ENCODE data around the gene SMG6.

Gene SMG6

DNA sequence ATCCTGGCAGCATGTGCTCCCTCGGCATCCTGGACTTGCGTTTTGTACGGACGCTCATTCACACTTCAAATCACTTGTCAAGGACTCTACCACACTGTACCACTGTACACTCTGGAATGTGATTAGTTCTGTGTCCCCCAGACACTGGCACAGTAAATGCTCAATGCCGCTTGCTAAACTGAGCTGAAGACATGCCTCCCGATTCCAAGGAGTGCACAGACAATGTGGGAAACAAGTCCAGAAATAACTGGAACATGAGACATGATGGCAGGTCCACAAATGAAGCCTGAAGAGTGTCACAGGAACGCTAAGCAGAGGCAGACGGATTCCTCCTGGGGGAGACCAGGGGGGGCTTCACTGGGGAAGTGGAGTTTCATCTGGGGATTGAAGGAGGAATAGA is 226.5 kb downstream of the SMG6 start:
- H3K9me3 Mint-ChIP-seq: no peaks in the 10 kb centered on the region
- no peaks in the 10 kb centered on the region for H3K4me1 Mint-ChIP-seq
- ATAC-seq (ENCODE audit: low read depth) (no peak), DNase-seq (ENCODE audit: low spot score in 2 of 2) (no peak)
- H3K36me3 Mint-ChIP-seq: peaks cover 31% of the 10 kb centered on the region
- H3K27ac Mint-ChIP-seq: no peak overlapping the region
- no peak overlapping the region for H3K4me3 Mint-ChIP-seq
- H3K27me3 Mint-ChIP-seq: no peaks in the 10 kb centered on the region

GRCh38 chr17:2076087-2076984 is 227.2 kb downstream of the SMG6 start:
- H3K27ac Mint-ChIP-seq: no peak overlapping the region

DNA sequence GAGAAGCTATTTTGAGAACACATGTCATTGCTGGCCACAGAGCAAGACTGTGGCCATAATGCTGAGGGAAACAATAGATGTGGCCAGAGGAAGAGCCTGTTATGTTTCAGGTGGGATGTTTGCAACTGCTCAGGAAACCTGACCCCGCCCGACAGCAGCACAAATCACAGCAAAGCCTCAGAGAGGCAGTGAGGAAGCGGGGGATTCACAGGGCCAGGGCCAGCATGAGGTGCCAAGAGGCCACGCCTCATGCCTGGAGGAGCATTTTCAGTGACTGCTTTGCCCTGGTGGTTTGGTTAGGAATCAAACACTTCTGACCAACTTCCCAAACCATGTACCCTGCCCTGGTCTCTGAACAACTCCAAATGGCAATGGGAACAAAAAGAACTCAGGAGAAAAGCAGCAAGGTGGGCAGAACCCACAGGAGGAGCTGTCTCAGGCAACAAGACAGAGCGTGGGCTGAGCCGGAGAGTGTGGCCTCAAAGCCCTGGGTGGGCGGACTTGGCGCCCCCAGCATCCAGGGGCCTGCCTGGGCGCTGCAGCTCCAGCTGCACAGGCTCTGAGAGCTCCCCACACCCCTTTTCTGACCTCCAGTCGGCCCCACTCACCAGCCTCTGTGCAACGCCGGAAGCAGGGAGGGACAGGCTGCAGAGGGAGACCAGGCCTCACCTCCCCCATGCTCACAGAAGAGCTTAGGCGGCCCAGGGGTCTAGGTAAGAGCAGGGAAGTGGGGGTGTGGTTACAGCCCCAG is 228.1 kb downstream of the SMG6 start:
- Mint-ChIP-seq H3K9me3 (no peaks in the 10 kb centered on the region), H3K4me1 (peaks cover 9% of the 10 kb centered on the region), H3K4me3 (no peak overlapping the region), H3K27me3 (no peaks in the 10 kb centered on the region), H3K27ac (no peak overlapping the region), H3K36me3 (peaks cover 25% of the 10 kb centered on the region)
- ATAC-seq (ENCODE audit: low read depth) (no peak), DNase-seq (ENCODE audit: low spot score in 2 of 2) (no peak)

More at GRCh38 chr17:2076087-2076984, 227.2 kb downstream of the SMG6 start:
- ATAC-seq (ENCODE audit: low read depth): no peak
- H3K36me3 Mint-ChIP-seq: peaks cover 29% of the 10 kb centered on the region
- no peaks in the 10 kb centered on the region for H3K9me3 Mint-ChIP-seq
- peaks cover under 1% of the 10 kb centered on the region for H3K4me1 Mint-ChIP-seq
- no peaks in the 10 kb centered on the region for H3K27me3 Mint-ChIP-seq
- no peak overlapping the region for H3K4me3 Mint-ChIP-seq
- DNase-seq (ENCODE audit: low spot score in 2 of 2): no peak

GRCh38 chr17:2074919-2075318 is 228.7 kb downstream of the SMG6 start:
- H3K27ac Mint-ChIP-seq: no peak overlapping the region
- peaks cover 13% of the 10 kb centered on the region for H3K4me1 Mint-ChIP-seq
- no peaks in the 10 kb centered on the region for H3K9me3 Mint-ChIP-seq
- H3K36me3 Mint-ChIP-seq: peaks cover 25% of the 10 kb centered on the region
- no peaks in the 10 kb centered on the region for H3K27me3 Mint-ChIP-seq
- DNase-seq (ENCODE audit: low spot score in 2 of 2) (no peak), ATAC-seq (ENCODE audit: low read depth) (no peak)
- no peak overlapping the region for H3K4me3 Mint-ChIP-seq

DNA sequence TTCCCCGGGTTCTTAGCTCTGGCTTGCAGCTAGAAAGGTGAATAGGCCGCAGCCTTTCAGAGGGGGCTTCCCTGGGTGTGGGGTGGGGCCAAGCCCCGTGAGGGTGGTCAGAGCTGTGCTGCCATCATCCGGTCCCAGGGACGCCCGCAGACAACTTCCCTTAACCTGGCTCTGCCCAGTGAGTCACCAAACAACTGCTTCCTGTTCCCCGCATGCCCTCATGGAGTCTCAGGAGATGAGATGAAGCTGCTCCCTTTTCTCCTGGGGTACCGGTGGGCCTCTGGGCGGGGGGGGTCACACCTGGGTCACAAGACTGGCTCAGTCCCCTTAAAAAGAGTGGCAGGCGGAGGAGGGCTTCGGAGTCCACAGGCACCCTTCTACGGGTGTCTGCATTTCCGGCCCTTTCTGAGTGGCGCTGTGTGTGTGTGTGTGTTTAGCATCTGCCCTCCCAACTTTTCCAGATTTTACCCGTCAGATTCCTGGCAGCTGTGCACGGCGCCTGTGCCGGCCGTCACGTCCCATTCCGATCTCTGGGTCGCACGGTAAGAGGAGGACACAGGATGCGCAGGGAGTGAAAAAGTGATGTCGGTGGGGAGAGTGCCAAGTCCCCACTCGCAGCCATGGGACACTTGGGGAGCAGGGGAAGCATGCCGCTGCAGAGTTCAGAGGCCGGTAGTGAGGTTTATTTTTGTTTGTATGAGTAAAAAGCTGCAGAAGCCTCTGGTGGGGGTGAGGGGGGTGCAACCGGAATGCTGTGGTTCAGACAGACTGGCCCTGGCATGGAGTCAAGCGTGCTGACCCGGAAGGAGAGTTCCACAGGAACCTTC is 231.9 kb downstream of the SMG6 start:
- no peak for ATAC-seq (ENCODE audit: low read depth)
- Mint-ChIP-seq H3K36me3 (peaks cover 17% of the 10 kb centered on the region), H3K4me1 (peaks cover 18% of the 10 kb centered on the region), H3K4me3 (no peak overlapping the region), H3K27me3 (no peaks in the 10 kb centered on the region), H3K27ac (no peak overlapping the region), H3K9me3 (no peaks in the 10 kb centered on the region)
- DNase-seq (ENCODE audit: low spot score in 2 of 2): no peak

DNA sequence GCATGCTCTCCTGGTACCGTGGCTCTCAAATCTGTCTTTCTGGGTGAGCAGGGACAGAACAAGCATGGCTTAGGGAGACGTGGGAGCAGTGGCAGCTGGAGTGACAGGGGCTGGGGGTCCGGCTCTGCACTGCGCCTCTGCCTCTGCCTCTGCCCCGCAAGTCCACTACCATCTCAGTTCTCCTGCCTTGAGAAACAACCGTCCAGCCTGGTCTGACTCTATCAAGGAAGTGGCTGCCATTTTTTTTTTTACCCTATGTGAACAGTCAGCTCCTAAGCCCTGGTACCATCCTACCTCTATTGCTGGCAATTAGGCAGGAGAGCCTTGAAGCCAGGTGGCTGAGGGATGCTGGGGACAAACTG is 232.6 kb downstream of the SMG6 start:
- DNase-seq (ENCODE audit: low spot score in 2 of 2) (no peak), ATAC-seq (ENCODE audit: low read depth) (no peak)
- Mint-ChIP-seq H3K4me3 (no peak overlapping the region), H3K4me1 (peaks cover 20% of the 10 kb centered on the region), H3K36me3 (peaks cover 17% of the 10 kb centered on the region), H3K9me3 (no peaks in the 10 kb centered on the region), H3K27me3 (no peaks in the 10 kb centered on the region), H3K27ac (no peak overlapping the region)

- peaks cover 17% of the 10 kb centered on the region for H3K36me3 Mint-ChIP-seq
- peak; percentile 73 for ATAC-seq (ENCODE audit: low read depth)
- no peak overlapping the region for H3K4me3 Mint-ChIP-seq
- H3K4me1 Mint-ChIP-seq: peaks cover 22% of the 10 kb centered on the region
- H3K9me3 Mint-ChIP-seq: no peaks in the 10 kb centered on the region
- H3K27ac Mint-ChIP-seq: peak overlapping the region; percentile 17
- no peaks in the 10 kb centered on the region for H3K27me3 Mint-ChIP-seq
- no peak for DNase-seq (ENCODE audit: low spot score in 2 of 2)
These were observed 233.2 kb downstream of the SMG6 start for GRCh38 chr17:2070241-2071023.

GRCh38 chr17:2068519-2069051 is 235.0 kb downstream of the SMG6 start:
- H3K4me1 Mint-ChIP-seq: peaks cover 35% of the 10 kb centered on the region
- H3K27ac Mint-ChIP-seq: no peak overlapping the region
- ATAC-seq (ENCODE audit: low read depth) (no peak), DNase-seq (ENCODE audit: low spot score in 2 of 2) (no peak)
- no peaks in the 10 kb centered on the region for H3K9me3 Mint-ChIP-seq
- H3K27me3 Mint-ChIP-seq: no peaks in the 10 kb centered on the region
- no peak overlapping the region for H3K4me3 Mint-ChIP-seq
- H3K36me3 Mint-ChIP-seq: peaks cover 19% of the 10 kb centered on the region

DNA sequence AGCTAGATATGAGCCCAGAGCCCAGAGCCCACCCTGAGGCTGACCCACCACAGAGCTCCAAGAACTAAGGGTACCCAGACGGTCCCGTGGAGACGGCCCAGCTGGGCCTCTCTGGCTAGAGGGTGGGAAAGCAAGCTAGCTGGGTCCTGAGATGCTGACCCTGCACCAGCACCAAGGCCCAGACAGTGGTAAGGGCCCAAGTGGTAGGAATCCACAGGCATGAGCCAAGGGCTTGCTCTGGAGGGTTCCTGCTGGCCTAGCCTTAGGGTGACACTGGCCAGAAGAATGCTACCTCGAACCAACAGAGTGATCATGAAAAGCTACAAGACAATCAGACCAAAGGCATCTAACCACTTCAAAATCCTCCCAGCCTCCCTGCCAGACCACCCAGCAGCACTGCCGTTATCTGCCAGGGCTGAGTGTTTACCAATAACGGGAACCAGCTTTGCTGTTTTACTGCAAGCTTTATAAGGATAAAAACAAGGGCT is 235.5 kb downstream of the SMG6 start:
- DNase-seq (ENCODE audit: low spot score in 2 of 2) (no peak), ATAC-seq (ENCODE audit: low read depth) (no peak)
- no peak overlapping the region for H3K27ac Mint-ChIP-seq
- H3K4me1 Mint-ChIP-seq: peaks cover 39% of the 10 kb centered on the region
- no peaks in the 10 kb centered on the region for H3K27me3 Mint-ChIP-seq
- H3K36me3 Mint-ChIP-seq: peaks cover 19% of the 10 kb centered on the region
- no peak overlapping the region for H3K4me3 Mint-ChIP-seq
- no peaks in the 10 kb centered on the region for H3K9me3 Mint-ChIP-seq

DNA sequence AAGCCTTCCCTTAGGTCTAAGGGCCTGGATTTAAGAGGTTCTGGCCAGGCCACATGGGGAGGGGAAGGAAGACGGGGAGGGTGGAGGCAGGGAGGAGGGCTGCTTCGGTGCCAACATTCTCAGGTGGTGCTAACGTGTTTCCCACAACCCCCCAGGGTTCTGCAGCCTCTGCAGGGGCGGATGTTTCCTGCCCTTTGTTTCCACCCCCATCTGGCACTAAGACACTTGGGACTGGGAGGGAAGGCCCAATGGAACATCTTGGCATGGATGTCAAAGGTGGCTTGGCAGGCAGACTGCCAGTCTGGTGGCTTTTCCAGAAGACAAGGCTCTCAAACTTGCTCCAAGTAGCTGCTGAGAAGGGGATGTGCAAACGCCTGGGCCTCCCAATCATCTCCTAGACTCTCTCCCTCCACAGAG is 236.0 kb downstream of the SMG6 start:
- Mint-ChIP-seq H3K27me3 (no peaks in the 10 kb centered on the region), H3K4me3 (no peak overlapping the region), H3K4me1 (peaks cover 39% of the 10 kb centered on the region), H3K36me3 (peaks cover 19% of the 10 kb centered on the region), H3K9me3 (no peaks in the 10 kb centered on the region), H3K27ac (no peak overlapping the region)
- DNase-seq (ENCODE audit: low spot score in 2 of 2) (no peak), ATAC-seq (ENCODE audit: low read depth) (no peak)

DNA sequence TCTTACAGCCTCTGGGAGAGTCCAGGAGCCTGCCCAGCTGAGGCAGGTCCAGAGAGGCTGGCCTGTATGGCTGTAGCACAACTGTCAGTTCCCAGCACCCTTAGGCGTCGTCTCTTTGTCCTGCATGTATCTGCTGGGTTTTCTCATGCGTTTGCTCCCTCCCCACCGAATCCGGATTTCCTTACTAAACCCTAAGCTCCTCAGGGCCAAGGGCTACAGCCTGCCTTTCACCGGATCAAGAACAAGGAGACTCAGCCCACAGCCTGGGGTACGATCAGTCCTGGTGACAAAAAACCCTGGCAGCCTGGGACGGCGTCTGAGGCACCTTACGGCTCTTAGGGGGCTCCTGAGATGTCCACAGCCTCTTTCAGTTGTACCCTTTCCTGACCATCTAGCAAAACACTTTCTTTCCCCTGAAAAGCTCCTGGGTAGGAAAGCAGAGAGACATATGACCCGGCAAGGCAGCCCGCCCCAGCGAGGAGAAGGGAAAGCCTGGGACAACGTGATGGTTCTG is 236.5 kb downstream of the SMG6 start:
- no peak for ATAC-seq (ENCODE audit: low read depth)
- Mint-ChIP-seq H3K27ac (no peak overlapping the region), H3K4me1 (peaks cover 39% of the 10 kb centered on the region), H3K9me3 (no peaks in the 10 kb centered on the region), H3K4me3 (no peak overlapping the region), H3K27me3 (no peaks in the 10 kb centered on the region), H3K36me3 (peaks cover 17% of the 10 kb centered on the region)
- no peak for DNase-seq (ENCODE audit: low spot score in 2 of 2)

- peaks cover 35% of the 10 kb centered on the region for H3K4me1 Mint-ChIP-seq
- no peaks in the 10 kb centered on the region for H3K9me3 Mint-ChIP-seq
- H3K4me3 Mint-ChIP-seq: no peak overlapping the region
- DNase-seq (ENCODE audit: low spot score in 2 of 2): no peak
- no peak for ATAC-seq (ENCODE audit: low read depth)
- H3K36me3 Mint-ChIP-seq: peaks cover 14% of the 10 kb centered on the region
- no peak overlapping the region for H3K27ac Mint-ChIP-seq
- no peaks in the 10 kb centered on the region for H3K27me3 Mint-ChIP-seq
These were observed 237.6 kb downstream of the SMG6 start for GRCh38 chr17:2065949-2066400.
